HG03175 (cell line): Measurements from ENCODE around the gene AGAP1.
"Not testable (repeated sequence)": the region's sequence is repeated elsewhere in the genome, so short reads cannot be mapped to it uniquely, and the experiment has no call there.

Experiments
- ATAC-seq: cut with Tn5 transposase; IDR thresholded peaks from one replicate; pipeline ENCODE4 v1.9.1; 2021; ENCODE audit warnings: mild to moderate bottlenecking, moderate library complexity; ENCODE audit not compliant: unreplicated experiment

AGAP1 gene

DNA sequence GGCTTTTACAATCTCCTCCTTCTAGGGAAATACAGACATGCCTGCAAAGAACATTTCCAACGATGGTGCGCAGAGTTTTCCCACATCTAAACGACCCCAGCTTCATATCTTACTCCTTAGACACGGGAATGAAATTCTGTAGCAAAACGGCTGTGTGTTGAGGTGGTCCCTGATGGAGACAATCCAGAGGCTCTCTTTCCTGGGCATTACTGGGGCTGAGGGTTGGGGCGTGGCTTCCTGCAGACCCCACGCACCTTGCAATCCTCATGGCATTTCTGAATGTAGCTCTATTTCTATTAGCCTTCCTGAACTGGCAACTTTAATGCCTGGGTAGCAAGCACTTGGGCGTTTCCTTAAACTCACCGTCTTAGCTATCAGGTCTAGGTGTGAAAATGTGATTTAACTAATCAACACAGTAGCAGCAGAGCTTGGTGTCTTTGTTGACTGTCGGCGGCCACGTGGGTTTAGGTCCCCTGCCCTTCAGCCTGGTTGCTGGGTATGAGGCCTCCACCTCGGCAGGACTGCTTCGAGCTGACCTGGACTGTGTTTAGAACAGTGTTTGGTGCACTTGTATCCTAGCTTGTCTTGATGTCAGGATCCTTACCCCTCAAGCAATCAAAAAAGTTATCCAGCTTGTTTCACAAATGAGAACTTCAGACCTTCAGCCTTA, 431.5 kb downstream of the AGAP1 start:
- no peak for ATAC-seq

DNA sequence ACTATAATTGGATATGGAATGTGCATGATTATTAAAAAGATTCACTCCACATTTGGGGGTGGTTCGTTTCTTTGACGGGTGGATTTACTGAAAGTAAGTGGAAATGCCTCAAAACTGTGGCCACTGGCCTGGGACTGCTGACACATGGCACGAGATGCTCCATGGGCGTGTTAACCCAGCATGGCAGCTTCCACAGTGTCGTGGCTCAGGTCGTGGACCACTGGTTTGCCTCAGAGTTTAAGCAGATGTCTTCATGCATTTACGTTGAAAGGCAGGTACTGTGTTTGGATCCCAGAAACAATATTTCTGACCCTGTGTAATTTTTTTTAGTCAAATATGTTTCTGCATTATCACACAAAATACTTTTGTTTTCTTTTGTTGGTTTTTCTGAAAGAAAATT, 432.4 kb downstream of the AGAP1 start:
- no peak for ATAC-seq

DNA sequence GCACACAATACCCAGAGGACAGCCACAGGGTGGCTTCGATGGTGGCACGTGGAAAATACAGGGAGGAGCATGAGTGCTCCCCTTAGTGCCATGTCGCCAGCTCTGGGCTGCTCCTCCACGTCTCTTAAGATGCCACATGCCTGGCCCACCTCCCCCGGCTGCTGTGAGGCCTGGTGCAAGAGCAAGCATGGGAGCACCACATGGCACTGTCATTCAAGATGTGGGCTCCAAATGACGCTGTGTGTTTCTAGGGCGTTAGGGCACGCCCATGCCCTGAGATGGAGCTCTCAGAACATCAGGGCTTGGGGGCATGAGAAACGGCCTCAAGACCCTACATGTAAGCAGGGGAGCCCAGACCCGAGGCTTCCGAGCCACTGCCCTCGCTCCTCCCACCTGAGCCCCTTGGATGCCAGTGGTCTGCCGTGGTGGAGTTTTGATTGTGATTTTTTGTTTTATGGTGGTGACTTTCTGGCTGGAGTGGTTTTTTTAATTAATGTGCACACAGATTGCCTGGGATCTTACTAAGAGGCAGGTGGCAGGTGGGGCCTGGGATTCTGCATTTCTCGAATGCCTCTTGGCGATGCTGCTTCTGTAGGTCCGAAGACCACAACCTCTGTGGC, 435.0 kb downstream of the AGAP1 start:
- no peak for ATAC-seq

DNA sequence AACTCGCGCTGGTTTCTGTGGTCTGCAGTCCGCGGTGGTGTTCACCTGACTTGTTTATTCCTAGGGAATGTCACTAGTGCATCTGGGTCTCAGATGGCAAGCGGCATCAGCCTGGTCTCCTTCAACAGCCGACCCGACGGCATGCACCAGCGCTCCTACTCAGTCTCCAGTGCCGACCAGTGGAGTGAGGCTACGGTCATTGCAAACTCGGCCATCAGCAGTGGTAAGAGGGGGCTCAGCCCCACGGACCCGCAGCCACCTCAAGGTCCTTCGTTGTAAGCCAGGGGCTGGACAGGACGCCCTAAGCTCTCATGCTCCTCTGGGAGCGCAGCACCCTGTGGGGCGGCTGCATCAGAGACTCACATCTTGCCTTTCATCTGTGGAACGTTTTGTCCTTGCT, 436.9 kb downstream of the AGAP1 start:
- ATAC-seq: no peak

DNA sequence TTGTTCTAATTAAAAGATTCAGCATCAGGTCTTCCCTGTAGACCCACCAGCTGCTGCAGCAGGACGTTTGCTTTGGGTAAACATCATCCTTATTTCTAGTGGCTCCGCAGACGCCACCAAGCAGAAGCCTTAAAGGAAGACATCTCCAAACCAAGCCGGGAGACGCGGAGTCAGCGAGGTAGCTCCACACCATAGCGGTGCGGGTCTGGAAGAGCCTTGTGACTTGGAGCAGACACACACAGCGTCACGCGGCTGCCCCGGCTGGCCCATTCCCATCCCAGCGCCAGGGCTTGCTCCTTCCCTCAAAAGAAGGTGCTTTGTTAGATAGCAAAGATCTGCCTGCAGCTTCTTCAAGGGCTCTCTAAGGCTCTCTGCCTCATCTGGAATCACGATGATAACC, 437.8 kb downstream of the AGAP1 start:
- ATAC-seq: no peak

DNA sequence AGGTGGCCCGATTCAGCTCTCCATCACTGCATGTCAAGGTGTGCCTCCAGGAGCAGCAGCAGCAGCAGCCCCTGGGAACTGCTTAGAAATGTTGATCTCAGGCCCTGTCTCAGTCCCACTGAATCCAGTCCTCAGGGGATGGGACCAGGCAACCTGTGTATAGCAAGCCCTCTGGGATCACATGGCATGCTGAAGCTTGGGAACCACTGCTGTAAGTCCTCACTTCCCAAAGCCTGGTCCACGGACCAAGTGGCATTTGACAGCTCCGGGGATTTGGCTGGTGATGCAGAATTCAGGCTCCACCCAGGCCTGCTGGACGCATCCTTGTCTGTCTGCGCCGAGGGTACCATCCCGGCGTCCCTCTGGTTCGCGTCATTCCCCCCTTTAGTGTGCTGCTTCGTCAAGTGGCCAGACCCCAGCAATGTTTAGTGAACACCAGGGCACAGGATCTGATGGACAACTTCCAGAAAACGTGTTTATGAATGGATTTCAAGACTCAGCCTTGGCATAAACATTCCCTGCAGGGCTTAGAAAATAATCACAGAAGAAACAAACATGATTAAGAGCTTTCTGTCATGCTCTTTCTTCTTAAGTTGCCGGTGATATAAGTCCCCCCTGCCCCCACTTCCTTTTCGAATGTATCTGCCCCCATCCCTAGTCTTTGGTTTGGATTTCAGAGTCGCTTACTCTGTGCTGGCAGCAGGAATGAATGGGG, 440.4 kb downstream of the AGAP1 start:
- no peak for ATAC-seq

DNA sequence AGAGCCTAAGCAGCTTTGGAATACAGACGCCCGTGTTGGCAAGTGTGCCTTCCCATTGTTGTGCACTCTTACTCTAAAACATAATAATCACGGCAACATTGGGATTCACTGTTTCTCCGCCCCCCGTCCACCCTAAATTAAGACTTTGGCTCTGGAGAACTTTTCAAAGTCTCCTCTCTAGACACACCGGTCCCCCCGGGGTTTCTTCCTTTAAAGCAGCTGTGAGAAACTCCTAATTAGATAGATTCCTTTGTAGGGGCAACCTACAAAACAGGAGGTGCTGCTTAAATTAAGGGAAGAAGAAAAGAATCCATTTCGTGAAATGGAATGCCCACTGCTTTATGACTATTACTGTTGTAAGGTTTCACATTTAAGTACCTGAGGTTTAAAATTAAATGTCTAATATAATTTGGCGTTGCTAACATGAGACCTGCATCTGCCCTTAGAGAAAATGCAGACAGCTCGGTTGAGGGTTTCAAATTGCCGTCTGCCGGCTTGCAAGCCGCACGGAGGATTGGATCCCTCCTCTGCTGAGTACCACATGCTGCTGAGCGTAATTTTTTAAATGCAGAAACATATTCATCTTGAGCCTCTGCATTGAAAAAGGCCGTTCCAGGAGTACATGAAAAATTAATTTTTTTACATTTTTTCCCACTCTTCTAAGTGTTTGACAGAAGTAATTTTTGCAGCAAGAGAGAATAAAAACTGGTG, 441.1 kb downstream of the AGAP1 start:
- ATAC-seq: no peak

DNA sequence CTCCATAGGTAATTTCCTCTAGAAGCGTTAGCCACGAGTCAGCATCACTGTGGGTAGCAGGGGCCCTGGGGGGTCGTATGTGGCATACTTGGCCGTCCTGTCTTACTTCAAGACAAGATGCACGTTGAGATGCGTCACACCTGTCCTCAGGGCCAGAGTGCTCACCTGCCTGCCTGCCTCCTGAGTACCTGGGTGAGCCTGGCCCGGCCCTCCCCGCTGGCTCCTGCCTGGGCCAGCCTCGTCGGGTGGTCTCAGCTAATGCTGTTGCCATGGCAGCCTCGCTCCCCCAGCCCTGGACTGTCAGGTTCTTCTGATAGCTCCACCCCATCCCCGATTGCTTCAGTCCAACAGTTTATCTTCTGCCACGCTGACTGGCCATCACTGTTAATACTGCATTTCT, 441.9 kb downstream of the AGAP1 start:
- ATAC-seq: no peak

DNA sequence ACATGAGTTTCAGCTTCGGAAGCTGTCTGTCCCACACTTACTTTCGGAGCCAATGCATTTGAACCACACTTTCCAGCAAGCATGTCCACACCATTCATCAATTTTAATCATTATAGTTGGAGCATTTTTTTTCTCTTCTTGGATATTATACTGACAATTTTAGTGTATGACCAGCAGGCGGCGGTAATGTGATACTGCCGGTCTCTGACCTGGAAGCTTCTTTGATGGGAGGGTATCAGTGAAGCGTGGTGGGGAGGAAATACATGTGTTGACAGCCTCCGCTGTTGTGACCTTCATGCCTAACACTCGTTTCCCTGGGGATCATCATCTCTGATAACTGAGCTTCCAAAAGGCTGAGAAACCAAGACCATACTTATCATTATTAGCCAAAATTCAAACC, 442.6 kb downstream of the AGAP1 start:
- no peak for ATAC-seq

DNA sequence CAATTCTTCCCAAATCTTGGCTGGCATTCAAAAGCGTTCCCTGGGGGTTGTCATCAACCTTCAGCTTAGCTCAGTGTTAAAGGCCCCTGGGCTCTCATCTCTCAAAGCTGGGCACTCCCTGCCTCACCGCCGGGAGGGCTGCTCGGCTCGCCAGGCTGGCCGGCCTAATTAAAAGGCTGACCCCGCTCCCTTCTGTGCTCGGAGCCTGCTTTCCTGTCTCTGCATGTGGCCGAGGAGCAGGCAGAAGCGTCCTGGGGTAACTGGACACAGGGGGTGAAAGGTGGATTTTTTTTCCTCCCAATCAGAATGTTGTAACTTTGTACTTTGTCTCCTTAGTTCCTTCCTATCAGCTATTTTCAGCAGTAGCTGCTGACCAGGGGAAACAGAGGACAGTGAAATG, 443.2 kb downstream of the AGAP1 start:
- ATAC-seq: no peak

DNA sequence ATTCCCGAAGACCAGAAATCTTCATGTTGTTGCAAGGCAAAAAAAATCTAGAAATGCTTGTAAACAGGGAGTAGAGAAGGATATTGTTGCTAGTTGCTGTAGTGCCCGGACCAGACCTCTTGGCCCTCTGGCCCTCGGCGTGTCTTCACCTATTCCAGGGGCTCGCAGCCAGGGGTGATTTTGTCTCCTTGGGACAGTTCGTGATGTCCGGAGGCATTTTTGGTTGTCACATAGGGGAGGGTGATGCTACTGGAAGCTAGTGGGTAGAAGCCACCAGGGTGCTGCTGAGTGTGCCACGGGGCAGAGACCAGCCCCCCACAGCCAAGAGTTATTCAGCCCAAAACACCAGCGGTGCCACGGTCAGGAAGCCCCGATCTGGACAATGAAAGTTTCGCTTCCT, 443.7 kb downstream of the AGAP1 start:
- no peak for ATAC-seq

DNA sequence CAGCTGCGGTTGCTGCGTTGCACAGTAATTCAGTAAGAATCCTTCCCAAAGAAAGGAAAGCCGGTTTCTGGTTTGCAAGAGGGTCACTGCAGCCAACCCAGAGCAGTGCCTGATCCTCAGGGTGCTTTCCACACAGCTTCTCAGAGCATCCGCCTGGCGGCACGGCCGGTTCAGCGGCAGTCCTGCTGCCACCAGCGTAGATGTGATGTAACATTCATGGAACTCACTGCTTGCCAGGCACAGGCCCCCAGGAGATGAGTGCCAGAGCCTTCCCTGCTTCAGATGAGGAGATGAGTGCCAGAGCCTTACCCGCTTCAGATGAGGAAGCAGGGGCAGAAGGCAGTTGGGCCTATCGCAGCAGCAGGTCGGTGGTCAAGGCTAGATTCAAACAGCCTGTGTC, 444.1 kb downstream of the AGAP1 start:
- ATAC-seq: no peak

DNA sequence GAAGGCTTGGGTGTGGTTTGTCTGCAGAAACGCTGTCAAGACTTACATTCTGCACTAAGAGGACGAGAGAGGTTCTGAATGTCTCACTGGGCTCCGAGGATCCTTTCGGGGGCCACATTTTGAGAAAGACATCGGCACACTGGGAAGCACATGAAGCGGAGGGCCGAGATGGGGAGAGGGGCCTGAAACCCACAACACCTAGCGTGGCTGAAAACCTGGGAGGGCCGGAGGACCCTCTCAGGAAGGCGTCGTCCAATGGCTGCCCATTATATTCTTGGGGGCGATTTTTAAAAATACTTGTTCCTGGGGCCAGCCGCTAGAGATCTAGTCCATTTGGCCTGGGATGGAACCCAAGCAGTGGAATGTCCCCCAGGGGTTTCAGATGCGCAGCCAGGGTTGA, 444.8 kb downstream of the AGAP1 start:
- no peak for ATAC-seq

DNA sequence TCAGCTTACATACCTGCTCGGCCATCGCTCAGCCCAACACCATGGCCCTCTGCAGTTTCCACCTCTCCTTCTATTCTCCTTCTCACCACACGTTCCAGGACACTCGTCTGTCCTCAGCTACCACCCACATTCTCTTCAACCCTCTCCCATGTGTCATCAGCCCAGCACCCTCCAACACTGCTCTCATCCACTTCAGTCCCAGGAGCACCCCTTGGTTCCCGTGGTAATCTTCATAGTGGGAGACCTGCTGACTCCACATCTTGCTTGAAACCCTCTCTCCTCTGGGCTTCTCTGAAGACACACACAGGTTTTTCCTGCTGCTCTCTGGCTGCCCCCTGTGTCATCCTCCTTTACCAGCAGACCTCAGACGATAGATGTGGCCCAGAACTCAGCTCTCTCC, 445.6 kb downstream of the AGAP1 start:
- no peak for ATAC-seq

DNA sequence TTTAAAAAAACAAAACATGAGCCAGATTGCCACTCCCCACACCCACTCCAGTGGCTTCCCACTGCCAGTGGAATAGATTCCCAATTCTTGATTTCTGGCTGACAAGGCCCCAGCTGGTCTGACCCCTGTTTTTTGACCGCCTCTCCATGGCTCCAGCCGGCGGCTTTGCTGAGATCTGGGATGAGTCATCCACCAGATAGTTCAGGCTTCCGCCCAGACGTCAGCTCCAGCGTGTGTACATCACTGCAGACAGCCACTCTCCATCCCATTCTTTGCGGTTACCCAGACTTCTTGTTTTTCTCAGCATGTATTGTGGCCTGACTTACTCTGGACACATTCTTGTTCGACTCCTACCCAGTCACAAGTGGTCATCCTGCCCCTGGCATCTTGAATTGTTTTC, 446.5 kb downstream of the AGAP1 start:
- ATAC-seq: no peak

DNA sequence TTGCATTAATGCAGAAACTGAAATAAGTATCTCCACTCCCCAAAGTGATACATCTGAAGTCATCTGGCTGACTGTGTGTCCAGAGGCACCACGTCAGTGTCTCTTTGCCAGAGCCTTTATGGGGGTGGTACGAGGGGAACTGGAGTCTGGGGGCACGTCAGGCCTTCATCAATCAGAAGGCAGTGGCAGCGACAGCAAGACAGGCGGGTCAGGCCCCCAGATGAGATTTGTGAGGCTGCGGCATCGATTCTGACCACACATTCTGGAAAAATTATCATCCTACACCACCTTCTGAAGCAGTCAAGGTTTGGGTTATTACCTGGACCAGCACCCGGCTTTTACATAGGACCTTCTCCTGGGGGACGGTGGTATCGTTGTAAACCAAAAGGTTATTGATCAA, 450.7 kb downstream of the AGAP1 start:
- ATAC-seq: no peak

DNA sequence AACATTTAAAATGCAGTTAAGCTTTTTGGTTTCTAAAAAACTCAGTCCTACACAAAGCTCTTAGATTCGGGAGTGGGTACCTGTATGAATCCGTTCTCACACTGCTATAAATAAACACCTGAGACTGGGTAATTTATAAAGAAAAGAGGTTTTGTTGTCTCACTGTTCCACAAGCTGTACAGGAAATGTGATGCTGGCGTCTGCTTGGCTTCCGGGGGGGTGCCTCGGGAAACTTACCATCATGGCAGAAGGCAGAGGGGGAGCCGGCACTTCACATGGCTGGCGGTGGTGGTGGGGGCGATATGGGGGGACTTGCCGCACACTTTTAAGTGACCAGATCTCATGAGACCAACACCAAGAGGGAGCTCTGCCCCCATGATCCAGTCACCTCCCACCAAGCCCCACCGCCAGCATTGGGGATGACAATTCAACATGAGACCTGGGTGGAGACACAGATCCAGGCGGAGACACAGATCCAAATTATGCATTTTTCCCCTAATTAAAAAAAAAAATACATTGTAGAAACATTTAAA, 451.8 kb downstream of the AGAP1 start:
- no peak for ATAC-seq

DNA sequence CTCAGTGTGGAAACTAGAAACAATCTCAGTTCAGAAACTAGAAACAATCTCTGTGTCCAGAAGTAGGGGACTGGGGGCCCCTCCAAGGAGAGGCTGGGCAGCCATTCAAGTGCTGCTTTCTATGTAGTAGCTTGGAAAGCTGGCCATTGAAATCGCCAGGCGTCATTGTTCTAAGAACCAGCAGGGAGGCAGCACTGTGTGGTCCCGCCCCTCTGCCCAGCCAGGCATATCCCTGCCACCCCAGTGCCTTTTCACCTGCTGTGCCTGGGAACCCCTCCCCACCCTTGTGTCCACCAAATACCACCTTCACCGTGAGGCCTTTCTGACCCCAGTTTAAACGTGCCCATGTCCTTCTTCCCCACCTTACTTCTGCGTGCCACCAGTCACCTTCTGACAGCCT, 452.7 kb downstream of the AGAP1 start:
- ATAC-seq: no peak

DNA sequence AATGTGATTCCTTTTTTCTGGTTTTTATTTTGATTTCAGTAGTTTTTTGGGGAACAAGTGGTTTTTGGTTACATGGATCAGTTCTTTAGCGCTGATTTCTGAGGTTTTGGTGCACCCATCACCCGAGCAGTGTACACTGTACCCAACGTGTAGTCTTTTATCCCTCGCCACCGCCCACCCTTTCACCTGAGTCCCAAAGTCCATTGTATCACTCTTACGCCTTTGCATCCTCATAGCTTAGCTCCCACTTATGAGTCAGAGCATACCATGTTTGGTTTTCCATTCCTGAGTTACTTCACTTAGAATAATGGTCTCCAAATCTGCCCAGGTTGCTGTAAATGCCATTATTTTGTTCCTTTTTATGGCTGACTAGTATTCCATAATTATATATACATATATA, 453.2 kb downstream of the AGAP1 start:
- ATAC-seq: not testable (repeated sequence)

DNA sequence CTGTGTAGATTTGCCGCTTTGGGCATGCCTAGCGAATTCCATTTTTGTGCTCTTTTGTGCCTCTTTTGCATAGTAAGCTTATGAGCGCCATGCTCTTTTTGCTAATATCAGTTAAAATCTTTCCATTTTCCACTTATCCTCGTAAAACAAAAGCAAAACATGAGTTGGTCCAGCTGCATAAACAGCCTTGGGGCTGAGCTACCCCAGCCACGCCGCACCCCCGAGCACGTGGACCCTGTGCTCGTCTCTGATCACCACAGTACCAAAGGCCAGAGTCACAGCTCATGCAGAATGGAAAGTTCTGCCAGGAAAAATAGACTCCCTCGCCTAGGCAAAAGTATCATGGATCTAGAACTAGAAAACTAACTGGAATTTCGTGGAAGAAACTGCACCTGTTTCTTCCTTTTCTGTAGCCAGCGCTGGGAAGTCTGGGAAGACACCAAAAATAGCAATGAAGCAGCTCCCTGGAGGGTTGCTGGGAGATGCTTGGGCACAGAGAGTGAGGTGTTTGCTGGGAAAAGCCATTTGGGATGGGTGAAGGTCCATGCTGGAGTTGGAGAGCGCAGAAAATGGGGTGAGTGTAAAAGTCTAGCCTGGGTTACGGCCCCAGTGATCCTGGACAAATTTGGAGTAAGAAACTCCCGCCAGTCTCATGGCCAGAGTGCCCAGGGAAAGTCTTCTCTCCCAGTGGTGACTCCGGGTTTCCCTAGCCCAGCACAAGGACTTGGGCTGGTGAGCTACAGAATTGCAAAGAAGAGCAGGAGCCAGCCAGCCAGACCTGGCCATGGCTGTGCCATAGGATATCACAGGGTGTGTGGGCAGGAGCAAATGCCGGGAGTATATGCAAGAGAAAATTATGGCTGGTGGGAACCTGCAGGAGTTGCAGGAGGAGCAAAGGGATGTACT, 456.0 kb downstream of the AGAP1 start:
- no peak for ATAC-seq

DNA sequence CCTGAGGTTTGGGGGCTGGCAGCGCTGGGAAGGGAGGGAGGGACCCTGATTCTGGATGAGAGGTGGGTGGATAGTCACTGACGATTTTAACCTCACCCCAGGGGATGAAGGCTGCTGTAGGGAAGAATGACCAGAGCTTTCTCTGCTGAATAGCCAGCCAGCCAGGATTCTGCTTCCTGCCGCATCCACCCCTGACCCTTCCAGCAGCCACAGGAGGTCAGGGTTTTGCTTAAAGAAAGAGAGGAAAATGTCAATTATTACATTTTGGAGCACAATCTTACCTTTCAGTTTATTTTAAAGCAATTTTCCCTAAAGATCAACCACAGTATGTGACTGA, 456.6 kb downstream of the AGAP1 start:
- no peak for ATAC-seq
